ENCODE data around the gene ZSCAN16. TPM values are rescaled to one million over a fixed set of nuclear protein-coding genes. Genes with fewer than 3 reads are reported as not detected.

ZSCAN16 gene
- total and polyA plus RNA-seq, 9 of the 15 experiments (the other 6 are each of a cell fraction or from before 2014, with no cell fraction given), result 0.08 TPM; not detected in 8

DNA sequence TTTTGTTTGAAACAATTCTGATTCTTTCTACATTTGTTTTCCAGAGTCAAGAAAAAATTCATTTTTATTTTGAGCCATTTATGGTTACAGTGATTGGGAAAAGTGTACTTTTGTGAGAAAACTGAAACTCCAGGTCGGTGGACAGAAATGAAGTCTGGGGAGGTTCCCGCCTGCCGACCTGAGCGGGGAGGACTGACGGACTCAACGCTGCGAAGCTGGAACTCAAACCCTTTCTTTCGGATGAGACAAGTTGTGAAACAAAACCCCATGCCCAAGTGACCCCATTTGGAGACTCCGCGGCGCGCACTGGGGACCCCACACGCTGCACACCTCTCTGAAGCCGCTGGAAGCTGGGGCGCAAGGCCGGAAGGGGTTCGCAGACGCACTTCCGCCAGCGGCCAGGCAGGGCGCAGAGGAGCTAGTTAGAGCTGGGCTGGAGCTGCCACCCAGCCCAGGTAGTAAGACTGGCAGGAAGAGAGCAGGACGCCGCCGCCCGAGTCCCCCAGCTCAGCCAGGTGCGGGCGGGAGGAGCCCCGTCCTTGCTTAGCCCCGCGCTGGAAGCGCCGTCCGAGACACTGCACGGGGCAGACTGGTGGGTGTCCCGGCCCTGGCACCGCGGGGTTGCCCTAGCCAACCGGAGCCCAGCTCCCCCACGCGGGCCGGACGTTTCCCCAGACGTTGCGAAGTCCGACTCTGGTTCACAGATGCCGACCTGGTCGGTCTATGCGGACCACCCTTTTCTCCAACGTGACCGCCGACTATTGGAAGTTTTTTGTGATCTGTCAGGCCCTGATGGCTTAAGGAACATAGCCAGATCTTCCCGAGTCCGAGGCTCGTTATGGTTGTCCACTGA, 19.8 kb upstream of the ZSCAN16 start (continued):
- TF ChIP-seq SAFB (IDR thresholded peaks at IDR 0.05; ENCODE audit: borderline replicate concordance, low read depth, low read length) (0 out of 2 replicates have a peak, but pooled peaks have one; percentile 39), ZBTB17 (CRISPR knock-in tag; IDR thresholded peaks at IDR 0.05) (peak; percentile 88), HEY1 (CRISPR knock-in tag; IDR thresholded peaks at IDR 0.05; ENCODE audit: borderline replicate concordance) (no peak), NCOA6 (IDR thresholded peaks at IDR 0.05) (no peak), MBD2 (IDR thresholded peaks at IDR 0.05; ENCODE audit: borderline replicate concordance, low read depth) (peak; percentile 65), TAL1 (IDR thresholded peaks at IDR 0.05) (peak; percentile 16; the same call in 1 of the 2 replicates), ZNF75A (CRISPR knock-in tag; IDR thresholded peaks at IDR 0.05) (no peak)
- TF ChIP-seq, protein P1, sequence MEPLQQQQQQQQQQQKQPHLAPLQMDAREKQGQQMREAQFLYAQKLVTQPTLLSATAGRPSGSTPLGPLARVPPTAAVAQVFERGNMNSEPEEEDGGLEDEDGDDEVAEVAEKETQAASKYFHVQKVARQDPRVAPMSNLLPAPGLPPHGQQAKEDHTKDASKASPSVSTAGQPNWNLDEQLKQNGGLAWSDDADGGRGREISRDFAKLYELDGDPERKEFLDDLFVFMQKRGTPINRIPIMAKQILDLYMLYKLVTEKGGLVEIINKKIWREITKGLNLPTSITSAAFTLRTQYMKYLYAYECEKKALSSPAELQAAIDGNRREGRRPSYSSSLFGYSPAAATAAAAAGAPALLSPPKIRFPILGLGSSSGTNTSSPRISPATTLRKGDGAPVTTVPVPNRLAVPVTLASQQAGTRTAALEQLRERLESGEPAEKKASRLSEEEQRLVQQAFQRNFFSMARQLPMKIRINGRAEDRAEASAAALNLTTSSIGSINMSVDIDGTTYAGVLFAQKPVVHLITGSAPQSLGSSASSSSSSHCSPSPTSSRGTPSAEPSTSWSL (CRISPR knock-in tag; IDR thresholded peaks at IDR 0.05; ENCODE audit: borderline replicate concordance), result 0 out of 2 replicates have a peak, but pooled peaks have one; percentile 67

DNA sequence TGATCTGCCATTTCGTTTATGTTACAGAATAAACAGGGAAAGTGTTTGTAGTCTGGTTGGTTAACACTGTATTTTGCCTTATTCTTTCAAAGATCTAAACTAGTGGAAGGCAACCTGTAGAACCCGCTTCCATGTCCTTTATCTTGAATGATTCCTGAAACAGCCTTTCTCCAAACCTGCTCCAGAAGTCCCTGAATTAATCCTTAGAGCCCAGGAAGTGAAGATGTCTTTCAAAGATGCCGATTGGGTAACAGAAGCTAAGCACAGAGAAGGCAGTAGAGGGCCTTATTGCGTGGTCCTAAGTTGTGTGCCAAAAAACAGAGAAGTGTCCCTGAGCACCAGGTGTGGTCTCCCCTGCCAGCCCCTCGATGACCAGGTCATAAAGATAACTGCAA, 19.2 kb upstream of the ZSCAN16 start:
- no peaks in the 10 kb centered on the region for H4K20me1 ChIP-seq (replicated peaks; ENCODE audit: control insufficient read depth, insufficient read depth, low read length)
- 23% methylated on average over 5 of the region's 5 CpGs for WGBS (ENCODE audit: insufficient coverage, low coverage, missing lambda C conversion rate)
- peak overlapping the region; percentile 90 for H3K4me2 ChIP-seq (ENCODE audit: insufficient read depth, low read length)
- H2AFZ ChIP-seq (ENCODE audit: low read depth, low read length), result peak overlapping the region; percentile 98
- CTCF ChIA-PET (ENCODE audit: low intra/inter-chr PET ratio), result interaction anchor here (0.7 kb wide), 1 partner anchor 250 kb away, joined by 3 read pairs; no protein-coding TSS in a partner anchor
- no peaks in the 10 kb centered on the region for H3K9me3 ChIP-seq (replicated peaks; ENCODE audit: control insufficient read depth, insufficient read depth, low read depth, low read length)
- H3K9me1 ChIP-seq (ENCODE audit: control insufficient read depth, insufficient read depth, low read length), result no peaks in the 10 kb centered on the region
- intact Hi-C loops (cut with micrococcal nuclease), result loop anchor here (2.0 kb wide), 1 partner anchor 24 kb away; the partner anchor contains the start of gene ZNF165
- H3K36me3 ChIP-seq (ENCODE audit: control insufficient read depth, insufficient read depth, low read length), result no peaks in the 10 kb centered on the region
- ATAC-seq, result peak; percentile 48
- TSS peak; percentile 95 for BruUV-seq (replicated peaks)
- H3K27ac ChIP-seq (ENCODE audit: extremely low read depth, low read depth, low read length), result peak overlapping the region; percentile 70
- POLR2A ChIA-PET, result interaction anchor here (0.6 to 2.0 kb wide), 9 partner anchors 9 to 852 kb away, joined by 3 to 13 read pairs (median 5); a partner anchor contains a TSS
- H3K4me3 ChIP-seq, result peak overlapping the region; percentile 57
- H3K4me1 ChIP-seq (replicated peaks in 1 of 2; ENCODE audit: control insufficient read depth in 2 of 2, insufficient read depth in 2 of 2, low read length in 2 of 2), result peaks cover 4 to 7% of the 10 kb centered on the region in 2 experiments; a peak in 3 of 5 replicates
- FAIRE-seq, result no peak
- in situ Hi-C loops (cut with MboI), result no loop called here
- no peaks in the 10 kb centered on the region for H3K79me2 ChIP-seq (ENCODE audit: control insufficient read depth, insufficient read depth, low read length)
- peak overlapping the region; percentile 81 to 90; a peak in 3 of 4 replicates for H3K9ac ChIP-seq (ENCODE audit: insufficient read depth in 1 of 2, low read depth in 2 of 2, low read length in 2 of 2)
- no peaks in the 10 kb centered on the region for H3K27me3 ChIP-seq (ENCODE audit: control insufficient read depth in 2 of 2, insufficient read depth in 2 of 2, low read length in 2 of 2)
- peak; percentile 23 to 52 (median 34) for DNase-seq (ENCODE audit: extremely low read depth in 1 of 4, low spot score in 3 of 4)
- TF ChIP-seq MTA1 (IDR thresholded peaks at IDR 0.05; ENCODE audit: borderline replicate concordance) (no peak), E2F3 (CRISPR knock-in tag; IDR thresholded peaks at IDR 0.05) (no peak), RAD21 (CRISPR knock-in tag; conservative IDR thresholded peaks at IDR 0.05 in 1 of 2, IDR thresholded peaks at IDR 0.05 in 1 of 2) (0 out of 4 replicates have a peak, but pooled peaks of 1 of the 2 experiments have one; percentile 19), ZFP30 (CRISPR knock-in tag; IDR thresholded peaks at IDR 0.05; ENCODE audit: borderline replicate concordance) (no peak), SAP30 (IDR thresholded peaks at IDR 0.05; ENCODE audit: borderline replicate concordance, insufficient read depth, low read depth, low read length, poor library complexity, severe bottlenecking) (peak; percentile 16), CEBPG (CRISPR knock-in tag; IDR thresholded peaks at IDR 0.05) (no peak), CEBPG (tag; conservative IDR thresholded peaks at IDR 0.05 in 1 of 2, IDR thresholded peaks at IDR 0.05 in 1 of 2) (peak; percentile 43 to 64; a peak in 2 of 4 replicates), TFAM (CRISPR knock-in tag; conservative IDR thresholded peaks at IDR 0.05) (no peak), POU5F1 (IDR thresholded peaks at IDR 0.05; ENCODE audit: borderline replicate concordance, low read depth, low read length, partially characterized antibody) (no peak), SREBF1 (IDR thresholded peaks at IDR 0.05; ENCODE audit: borderline replicate concordance, low read depth, low read length) (no peak), ELF2 (CRISPR knock-in tag; IDR thresholded peaks at IDR 0.05) (no peak)
